ENCODE measurements around the gene UBA3. TPM values are rescaled to one million over a fixed set of nuclear protein-coding genes. Genes with fewer than 3 reads are reported as not detected.

UBA3 gene
- polyA plus RNA-seq, 2 donors = 30.7 to 34.9 TPM

DNA sequence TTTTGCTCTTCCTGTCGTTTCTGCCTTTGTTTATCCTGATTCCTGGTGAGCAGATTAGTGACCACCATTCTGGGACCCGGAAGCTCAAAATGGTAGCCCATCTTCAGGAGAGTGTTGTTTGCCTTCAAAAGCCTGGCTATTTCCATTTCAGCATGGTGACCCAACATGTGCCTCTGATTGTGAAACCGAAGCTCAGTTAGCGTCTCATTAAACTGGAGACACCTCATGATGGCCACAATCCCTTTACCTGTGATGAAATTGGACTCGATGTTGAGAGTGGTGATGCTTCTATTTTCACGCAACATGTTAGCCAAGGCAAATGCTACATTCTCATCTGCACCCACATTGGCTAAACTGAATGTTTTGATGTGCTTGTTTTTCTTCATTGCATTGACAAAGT, 39.0 kb upstream of the UBA3 start:
- Histone ChIP-seq H3K4me3 (ENCODE audit: low read depth in 1 of 2, low read length in 2 of 2) (no peak overlapping the region), H3K4me1 (ENCODE audit: control insufficient read depth in 2 of 2, insufficient read depth in 2 of 2, low read length in 1 of 2) (no peaks in the 10 kb centered on the region), H3K27ac (ENCODE audit: low read depth in 2 of 2, low read length in 1 of 2) (no peak overlapping the region), H3K27me3 (ENCODE audit: control insufficient read depth in 1 of 2, insufficient read depth in 2 of 2, low read length in 2 of 2) (no peaks in the 10 kb centered on the region), H3K36me3 (ENCODE audit: control insufficient read depth in 2 of 2, insufficient read depth in 2 of 2, low read length in 1 of 2) (no peaks in the 10 kb centered on the region), H3K9me3 (ENCODE audit: control insufficient read depth in 2 of 2, insufficient read depth in 1 of 2, low read depth in 1 of 2, low read length in 1 of 2) (no peaks in the 10 kb centered on the region)
- 93 to 96% methylated on average over 6 of the region's 6 CpGs for WGBS, 2 donors

- Histone ChIP-seq H3K9me3 (ENCODE audit: control insufficient read depth in 2 of 2, insufficient read depth in 1 of 2, low read depth in 1 of 2, low read length in 1 of 2) (no peaks in the 10 kb centered on the region), H3K4me3 (ENCODE audit: low read depth in 1 of 2, low read length in 2 of 2) (no peak overlapping the region), H3K4me1 (ENCODE audit: control insufficient read depth in 2 of 2, insufficient read depth in 2 of 2, low read length in 1 of 2) (no peaks in the 10 kb centered on the region), H3K27me3 (ENCODE audit: control insufficient read depth in 1 of 2, insufficient read depth in 2 of 2, low read length in 2 of 2) (no peaks in the 10 kb centered on the region), H3K27ac (ENCODE audit: low read depth in 2 of 2, low read length in 1 of 2) (no peak overlapping the region), H3K36me3 (ENCODE audit: control insufficient read depth in 2 of 2, insufficient read depth in 2 of 2, low read length in 1 of 2) (no peaks in the 10 kb centered on the region)
- WGBS, 2 donors = 95 to 96% methylated on average over 12 of the region's 12 CpGs
Measured at GRCh38 chr3:69118555-69118954, 38.4 kb upstream of the UBA3 start.

DNA sequence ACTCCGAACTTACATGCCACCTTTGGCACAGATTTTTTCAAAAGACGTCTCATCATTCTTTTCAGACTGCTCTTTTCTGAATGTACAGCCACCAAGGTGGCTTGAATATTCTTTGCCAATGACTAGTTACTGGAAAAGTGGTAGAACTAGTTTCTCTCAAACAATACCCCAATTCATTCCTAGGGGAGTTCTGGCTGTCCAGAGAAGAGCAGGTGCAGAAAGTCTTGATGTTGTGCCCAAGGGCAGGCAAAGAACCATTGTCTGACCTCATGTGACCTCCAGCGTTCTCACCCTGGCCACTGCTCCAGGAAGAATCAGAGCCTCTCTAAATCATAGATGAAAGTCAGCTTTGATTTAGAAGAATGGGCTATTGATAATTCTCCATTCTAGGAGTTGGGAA, 36.7 kb upstream of the UBA3 start:
- 43 to 52% methylated on average over 3 of the region's 3 CpGs for WGBS, 2 donors
- no peaks in the 10 kb centered on the region for H3K27me3 ChIP-seq (ENCODE audit: control insufficient read depth in 1 of 2, insufficient read depth in 2 of 2, low read length in 2 of 2)
- no peaks in the 10 kb centered on the region for H3K9me3 ChIP-seq (ENCODE audit: control insufficient read depth in 2 of 2, insufficient read depth in 1 of 2, low read depth in 1 of 2, low read length in 1 of 2)
- no peak overlapping the region for H3K4me3 ChIP-seq (ENCODE audit: low read depth in 1 of 2, low read length in 2 of 2)
- H3K36me3 ChIP-seq (ENCODE audit: control insufficient read depth in 2 of 2, insufficient read depth in 2 of 2, low read length in 1 of 2) = no peaks in the 10 kb centered on the region
- no peaks in the 10 kb centered on the region for H3K4me1 ChIP-seq (ENCODE audit: control insufficient read depth in 2 of 2, insufficient read depth in 2 of 2, low read length in 1 of 2)
- no peak overlapping the region for H3K27ac ChIP-seq (ENCODE audit: low read depth in 2 of 2, low read length in 1 of 2)

GRCh38 chr3:69116162-69116561, 36.0 kb upstream of the UBA3 start:
- no peak overlapping the region for H3K27ac ChIP-seq (ENCODE audit: low read depth in 2 of 2, low read length in 1 of 2)
- no peaks in the 10 kb centered on the region for H3K27me3 ChIP-seq (ENCODE audit: control insufficient read depth in 1 of 2, insufficient read depth in 2 of 2, low read length in 2 of 2)
- no peak overlapping the region for H3K4me3 ChIP-seq (ENCODE audit: low read depth in 1 of 2, low read length in 2 of 2)
- WGBS, 2 donors = 69 to 83% methylated on average over 4 of the region's 4 CpGs
- H3K36me3 ChIP-seq (ENCODE audit: control insufficient read depth in 2 of 2, insufficient read depth in 2 of 2, low read length in 1 of 2) = no peaks in the 10 kb centered on the region
- H3K9me3 ChIP-seq (ENCODE audit: control insufficient read depth in 2 of 2, insufficient read depth in 1 of 2, low read depth in 1 of 2, low read length in 1 of 2) = no peaks in the 10 kb centered on the region
- H3K4me1 ChIP-seq (ENCODE audit: control insufficient read depth in 2 of 2, insufficient read depth in 2 of 2, low read length in 1 of 2) = no peaks in the 10 kb centered on the region

GRCh38 chr3:69115731-69116130, 35.6 kb upstream of the UBA3 start:
- Histone ChIP-seq H3K27me3 (ENCODE audit: control insufficient read depth in 1 of 2, insufficient read depth in 2 of 2, low read length in 2 of 2) (no peaks in the 10 kb centered on the region), H3K9me3 (ENCODE audit: control insufficient read depth in 2 of 2, insufficient read depth in 1 of 2, low read depth in 1 of 2, low read length in 1 of 2) (no peaks in the 10 kb centered on the region)
- WGBS, 2 donors = 51 to 56% methylated on average over 2 of the region's 2 CpGs

DNA sequence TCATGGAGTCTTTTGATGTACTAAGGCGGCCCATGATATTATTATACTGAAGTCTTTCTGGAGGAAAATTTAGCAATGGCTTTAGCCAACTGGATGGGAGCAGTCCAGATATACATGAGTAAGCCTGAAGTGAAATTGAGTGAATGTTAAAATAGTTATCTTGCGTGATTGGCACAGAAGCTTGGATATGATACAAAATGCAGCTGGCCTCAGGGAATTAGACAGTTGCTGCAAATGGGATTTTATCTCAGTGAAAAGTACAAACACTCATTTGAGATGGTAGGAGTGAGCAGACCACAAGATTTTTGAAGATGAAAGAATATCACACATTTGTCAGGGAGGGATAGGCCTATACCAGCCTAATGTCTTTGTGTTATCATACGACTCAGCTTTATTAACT, 33.4 kb upstream of the UBA3 start:
- no peaks in the 10 kb centered on the region for H3K36me3 ChIP-seq (ENCODE audit: control insufficient read depth in 2 of 2, insufficient read depth in 2 of 2, low read length in 1 of 2)
- WGBS, 2 donors = 54 to 65% methylated on average over 3 of the region's 3 CpGs
- no peaks in the 10 kb centered on the region for H3K4me1 ChIP-seq (ENCODE audit: control insufficient read depth in 2 of 2, insufficient read depth in 2 of 2, low read length in 1 of 2)
- no peaks in the 10 kb centered on the region for H3K9me3 ChIP-seq (ENCODE audit: control insufficient read depth in 2 of 2, insufficient read depth in 1 of 2, low read depth in 1 of 2, low read length in 1 of 2)
- no peak overlapping the region for H3K27ac ChIP-seq (ENCODE audit: low read depth in 2 of 2, low read length in 1 of 2)
- no peaks in the 10 kb centered on the region for H3K27me3 ChIP-seq (ENCODE audit: control insufficient read depth in 1 of 2, insufficient read depth in 2 of 2, low read length in 2 of 2)
- H3K4me3 ChIP-seq (ENCODE audit: low read depth in 1 of 2, low read length in 2 of 2) = no peak overlapping the region

More at GRCh38 chr3:69115731-69116130, 35.6 kb upstream of the UBA3 start:
- H3K4me3 ChIP-seq (ENCODE audit: low read depth in 1 of 2, low read length in 2 of 2) = no peak overlapping the region
- no peaks in the 10 kb centered on the region for H3K4me1 ChIP-seq (ENCODE audit: control insufficient read depth in 2 of 2, insufficient read depth in 2 of 2, low read length in 1 of 2)
- no peak overlapping the region for H3K27ac ChIP-seq (ENCODE audit: low read depth in 2 of 2, low read length in 1 of 2)
- no peaks in the 10 kb centered on the region for H3K36me3 ChIP-seq (ENCODE audit: control insufficient read depth in 2 of 2, insufficient read depth in 2 of 2, low read length in 1 of 2)

- H3K27ac ChIP-seq (ENCODE audit: low read depth in 2 of 2, low read length in 1 of 2) = no peak overlapping the region
- no peak overlapping the region for H3K4me3 ChIP-seq (ENCODE audit: low read depth in 1 of 2, low read length in 2 of 2)
- no peaks in the 10 kb centered on the region for H3K36me3 ChIP-seq (ENCODE audit: control insufficient read depth in 2 of 2, insufficient read depth in 2 of 2, low read length in 1 of 2)
- no peaks in the 10 kb centered on the region for H3K4me1 ChIP-seq (ENCODE audit: control insufficient read depth in 2 of 2, insufficient read depth in 2 of 2, low read length in 1 of 2)
- H3K27me3 ChIP-seq (ENCODE audit: control insufficient read depth in 1 of 2, insufficient read depth in 2 of 2, low read length in 2 of 2) = no peaks in the 10 kb centered on the region
- no peaks in the 10 kb centered on the region for H3K9me3 ChIP-seq (ENCODE audit: control insufficient read depth in 2 of 2, insufficient read depth in 1 of 2, low read depth in 1 of 2, low read length in 1 of 2)
- WGBS, 2 donors = 76 to 80% methylated on average over 1 of the region's 1 CpG
Measured at GRCh38 chr3:69110941-69111546, 30.9 kb upstream of the UBA3 start.

GRCh38 chr3:69108811-69109210, 28.6 kb upstream of the UBA3 start:
- no peaks in the 10 kb centered on the region for H3K27me3 ChIP-seq (ENCODE audit: control insufficient read depth in 1 of 2, insufficient read depth in 2 of 2, low read length in 2 of 2)
- WGBS, 2 donors = 80% methylated on average over 5 of the region's 5 CpGs
- no peaks in the 10 kb centered on the region for H3K9me3 ChIP-seq (ENCODE audit: control insufficient read depth in 2 of 2, insufficient read depth in 1 of 2, low read depth in 1 of 2, low read length in 1 of 2)

DNA sequence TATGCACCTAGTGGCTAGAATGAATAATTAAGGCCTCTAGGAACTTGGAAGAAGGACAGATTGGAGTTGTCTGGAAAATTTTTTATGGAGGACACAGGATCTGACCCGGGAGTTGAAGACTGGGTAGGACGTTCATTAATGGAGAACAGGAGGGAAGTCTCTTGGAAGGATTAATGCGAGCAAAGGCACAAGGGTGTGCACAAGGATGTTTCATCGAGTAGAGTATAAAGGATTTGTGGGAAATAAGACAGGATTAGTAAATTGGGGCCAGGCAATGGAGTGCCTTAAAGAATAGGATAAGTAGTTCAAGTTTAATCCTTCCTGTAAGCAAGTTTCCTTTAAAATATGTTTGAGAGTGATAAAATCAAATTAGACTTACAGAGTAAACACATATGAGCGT, 27.7 kb upstream of the UBA3 start:
- WGBS, 2 donors = 68 to 77% methylated on average over 5 of the region's 5 CpGs
- no peak overlapping the region for H3K4me3 ChIP-seq (ENCODE audit: low read depth in 1 of 2, low read length in 2 of 2)
- H3K27ac ChIP-seq (ENCODE audit: low read depth in 2 of 2, low read length in 1 of 2) = no peak overlapping the region
- H3K9me3 ChIP-seq (ENCODE audit: control insufficient read depth in 2 of 2, insufficient read depth in 1 of 2, low read depth in 1 of 2, low read length in 1 of 2) = no peaks in the 10 kb centered on the region
- H3K27me3 ChIP-seq (ENCODE audit: control insufficient read depth in 1 of 2, insufficient read depth in 2 of 2, low read length in 2 of 2) = no peaks in the 10 kb centered on the region
- no peaks in the 10 kb centered on the region for H3K4me1 ChIP-seq (ENCODE audit: control insufficient read depth in 2 of 2, insufficient read depth in 2 of 2, low read length in 1 of 2)
- peaks cover 6 to 8% of the 10 kb centered on the region in 2 donors for H3K36me3 ChIP-seq (ENCODE audit: control insufficient read depth in 2 of 2, insufficient read depth in 2 of 2, low read length in 1 of 2)

More at GRCh38 chr3:69108811-69109210, 28.6 kb upstream of the UBA3 start:
- H3K4me1 ChIP-seq (ENCODE audit: control insufficient read depth in 2 of 2, insufficient read depth in 2 of 2, low read length in 1 of 2) = no peaks in the 10 kb centered on the region
- no peak overlapping the region for H3K4me3 ChIP-seq (ENCODE audit: low read depth in 1 of 2, low read length in 2 of 2)
- peaks cover 4 to 8% of the 10 kb centered on the region in 2 donors for H3K36me3 ChIP-seq (ENCODE audit: control insufficient read depth in 2 of 2, insufficient read depth in 2 of 2, low read length in 1 of 2)
- no peak overlapping the region for H3K27ac ChIP-seq (ENCODE audit: low read depth in 2 of 2, low read length in 1 of 2)

DNA sequence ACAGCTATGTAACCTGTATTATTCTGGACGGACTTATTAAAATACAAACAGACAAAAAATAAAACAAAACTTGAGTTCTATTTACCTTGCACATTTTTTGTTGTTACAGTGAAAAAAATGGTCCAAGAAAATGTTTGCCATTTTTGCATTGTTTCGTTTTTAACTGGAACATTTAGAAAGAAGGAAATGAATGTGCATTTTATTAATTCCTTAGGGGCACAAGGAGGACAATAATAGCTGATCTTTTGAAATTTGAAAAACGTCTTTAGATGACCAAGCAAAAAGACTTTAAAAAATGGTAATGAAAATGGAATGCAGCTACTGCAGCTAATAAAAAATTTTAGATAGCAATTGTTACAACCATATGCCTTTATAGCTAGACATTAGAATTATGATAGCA, 25.2 kb upstream of the UBA3 start:
- Histone ChIP-seq H3K4me1 (ENCODE audit: control insufficient read depth in 2 of 2, insufficient read depth in 2 of 2, low read length in 1 of 2) (no peaks in the 10 kb centered on the region), H3K36me3 (ENCODE audit: control insufficient read depth in 2 of 2, insufficient read depth in 2 of 2, low read length in 1 of 2) (peaks cover 11 to 13% of the 10 kb centered on the region in 2 donors), H3K9me3 (ENCODE audit: control insufficient read depth in 2 of 2, insufficient read depth in 1 of 2, low read depth in 1 of 2, low read length in 1 of 2) (no peaks in the 10 kb centered on the region), H3K27ac (ENCODE audit: low read depth in 2 of 2, low read length in 1 of 2) (no peak overlapping the region), H3K4me3 (ENCODE audit: low read depth in 1 of 2, low read length in 2 of 2) (no peak overlapping the region), H3K27me3 (ENCODE audit: control insufficient read depth in 1 of 2, insufficient read depth in 2 of 2, low read length in 2 of 2) (no peaks in the 10 kb centered on the region)
- WGBS, 2 donors = 47 to 52% methylated on average over 3 of the region's 3 CpGs
